Adrenal gland (tissue), 5 donors: ENCODE measurements around the gene COL15A1.

Experiments
- CTCF ChIP-seq, 6 experiments: fragments of 450-650 bp in 4 of 6; fragments of 200-600 bp in 2 of 6; sonication (generic) in 1 of 6; IDR thresholded peaks; 1 replicate in 5 of 6; 2 replicates in 1 of 6; pipeline versions ENCODE4 v1.5.1 to v1.8.0; 2016 to 2021; ENCODE audit warnings: antibody characterized with exemption in 6 of 6, mild to moderate bottlenecking in 2 of 6, moderate library complexity in 1 of 6
- POLR2A ChIP-seq, 2 donors: fragments of 450-650 bp; IDR thresholded peaks; one replicate each; pipeline ENCODE4 v1.6.1; 2017; ENCODE audit warnings: antibody characterized with exemption in 2 of 2, mild to moderate bottlenecking in 2 of 2, moderate library complexity in 1 of 2
- donor health status: DM: no; HTN: no; CAD: no.

GRCh38 chr9:98967680-98968079 lies 24.0 kb downstream of the COL15A1 start:
- no peak for TF ChIP-seq CTCF (IDR thresholded peaks at IDR 0.05)
- no peak for TF ChIP-seq POLR2A (IDR thresholded peaks at IDR 0.05)
